CD4-positive, alpha-beta T cell (primary cell): Measurements from ENCODE around the gene ACAP1. TPM values are rescaled to one million over a fixed set of nuclear protein-coding genes. Genes with fewer than 3 reads are reported as not detected.
A peak's percentile ranks its signal among the peaks of the same experiment; 100 is the strongest.

Source experiments
- ATAC-seq: fragments of 200-7000 bp; cut with Tn5 transposase; one replicate; pipeline ENCODE4 v1.10.0; 2022; ENCODE audit warnings: mild to moderate bottlenecking; ENCODE audit not compliant: poor library complexity
- CTCF ChIA-PET: fragments of 350-600 bp; sonication (Branson Sonifier 250); formaldehyde crosslinking; loops from one replicate; lab custom pipeline; 2021; ENCODE audit warnings: antibody characterized with exemption, inconsistent platforms; lab: Charles Lee
- POLR2A ChIA-PET: fragments of 350-600 bp; sonication (Branson Sonifier 250); formaldehyde crosslinking; loops from one replicate; lab custom pipeline; 2021; ENCODE audit warnings: antibody characterized with exemption, inconsistent platforms; lab: Charles Lee
- DNase-seq, 14 experiments: peaks; one replicate each; pipeline ENCODE4 v3.0.0-alpha.2; 2013 to 2020; ENCODE audit warnings: mixed read lengths in 2 of 14
- H3K27ac ChIP-seq, 2 donors: one replicate each; pipeline versions ENCODE4 v1.5.1 to v1.7.0; 2013; ENCODE audit warnings: low read length in 2 of 2, low read depth in 1 of 2, mild to moderate bottlenecking in 1 of 2
- H3K27me3 ChIP-seq, 2 experiments: 1 replicate in 1 of 2; 2 replicates in 1 of 2; pipeline versions ENCODE4 v1.6.1 to v1.7.0; 2013; ENCODE audit warnings: low read length in 2 of 2, control low read depth in 1 of 2, mild to moderate bottlenecking in 1 of 2, moderate library complexity in 1 of 2; ENCODE audit not compliant: insufficient read depth in 2 of 2, control insufficient read depth in 1 of 2
- H3K36me3 ChIP-seq: one replicate; pipeline ENCODE4 v1.6.1; 2013; ENCODE audit warnings: low read length, control low read depth; ENCODE audit not compliant: insufficient read depth
- H3K4me1 ChIP-seq: one replicate; pipeline ENCODE4 v1.6.1; 2013; ENCODE audit warnings: low read length, control low read depth; ENCODE audit not compliant: insufficient read depth
- H3K4me3 ChIP-seq: one replicate; pipeline ENCODE4 v1.5.1; 2013; ENCODE audit warnings: mild to moderate bottlenecking, low read length, moderate library complexity
- H3K9me3 ChIP-seq, 2 experiments: 1 replicate in 1 of 2; 2 replicates in 1 of 2; pipeline versions ENCODE4 v1.6.1 to v1.7.0; 2013; ENCODE audit warnings: low read length in 2 of 2, mild to moderate bottlenecking in 2 of 2, control low read depth in 1 of 2, moderate library complexity in 1 of 2; ENCODE audit not compliant: control insufficient read depth in 1 of 2, insufficient read depth in 1 of 2
- H3K27ac Mint-ChIP-seq: one replicate; pipeline ENCODE4 v1.8.0; 2020; ENCODE audit warnings: mixed read lengths
- H3K27me3 Mint-ChIP-seq: one replicate; pipeline ENCODE4 v1.8.0; 2021; ENCODE audit warnings: mixed read lengths
- H3K36me3 Mint-ChIP-seq: one replicate; pipeline ENCODE4 v1.8.0; 2021; ENCODE audit warnings: low read depth, mixed read lengths
- H3K4me1 Mint-ChIP-seq: one replicate; pipeline ENCODE4 v1.8.0; 2021; ENCODE audit warnings: low read depth, mixed read lengths
- H3K4me3 Mint-ChIP-seq: one replicate; pipeline ENCODE4 v1.8.0; 2020; ENCODE audit warnings: mild to moderate bottlenecking, mixed read lengths
- H3K9me3 Mint-ChIP-seq: one replicate; pipeline ENCODE4 v1.8.0; 2020; ENCODE audit warnings: mixed read lengths
- CTCF ChIP-seq: fragments of 200-600 bp; IDR thresholded peaks from one replicate; pipeline ENCODE4 v1.8.0; 2022; ENCODE audit warnings: antibody characterized with exemption, mild to moderate bottlenecking
- intact Hi-C, 2 experiments: fragments of 100-400 bp; cut with DNase I in 1 of 2; cut with micrococcal nuclease in 1 of 2; formaldehyde crosslinking; loops; one replicate each; pipeline versions ENCODE4 v1.15.1 to v1.9.0; 2023 to 2025; cut with DNase I, micrococcal nuclease
- total RNA-seq, 174 experiments: library from RNA in 2 of 174; stranded (reverse) in 2 of 174; gene quantifications; one replicate each; pipeline ENCODE4 v1.2.3 and lab custom pipeline; 2021 to 2026

The ACAP1 gene
- total RNA-seq, 2 experiments from 2014 or later = 565 to 575 TPM

- Histone ChIP-seq H3K27ac (no peak within 1 kb of the TSS), H3K27me3 (peaks cover 14 to 17% of the 10 kb centered on the region in 2 experiments), H3K4me3 (peak within 1 kb of the TSS; percentile 54), H3K36me3 (no peaks in the 10 kb centered on the region), H3K9me3 (no peaks in the 10 kb centered on the region), H3K4me1 (peaks cover 32% of the 10 kb centered on the region)
- peaks cover 34% of the 10 kb centered on the region for H3K27me3 Mint-ChIP-seq
- CTCF ChIA-PET = no interaction called here
- peaks cover 19% of the 10 kb centered on the region for H3K4me1 Mint-ChIP-seq
- DNase-seq (peak; percentile 43 to 88 (median 62)), ATAC-seq (peak; percentile 67)
- H3K9me3 Mint-ChIP-seq = no peaks in the 10 kb centered on the region
- peak within 1 kb of the TSS; percentile 86 for H3K4me3 Mint-ChIP-seq
- intact Hi-C loops = loop anchor here in 1 of 2 experiments (5.0 kb wide), 1 partner anchor 247 kb away; no protein-coding TSS in a partner anchor
- POLR2A ChIA-PET = no interaction called here
- no peak for TF ChIP-seq CTCF
- no peaks in the 10 kb centered on the region for H3K36me3 Mint-ChIP-seq
- H3K27ac Mint-ChIP-seq = no peak within 1 kb of the TSS
Measured at GRCh38 chr17:7294614-7295153, 41.6 kb upstream of the ACAP1 start, which contains the start of gene YBX2. Gene YBX2 (minus strand): TSS chr17:7294639. CDS start chr17:7294500, 139 bp downstream.

DNA sequence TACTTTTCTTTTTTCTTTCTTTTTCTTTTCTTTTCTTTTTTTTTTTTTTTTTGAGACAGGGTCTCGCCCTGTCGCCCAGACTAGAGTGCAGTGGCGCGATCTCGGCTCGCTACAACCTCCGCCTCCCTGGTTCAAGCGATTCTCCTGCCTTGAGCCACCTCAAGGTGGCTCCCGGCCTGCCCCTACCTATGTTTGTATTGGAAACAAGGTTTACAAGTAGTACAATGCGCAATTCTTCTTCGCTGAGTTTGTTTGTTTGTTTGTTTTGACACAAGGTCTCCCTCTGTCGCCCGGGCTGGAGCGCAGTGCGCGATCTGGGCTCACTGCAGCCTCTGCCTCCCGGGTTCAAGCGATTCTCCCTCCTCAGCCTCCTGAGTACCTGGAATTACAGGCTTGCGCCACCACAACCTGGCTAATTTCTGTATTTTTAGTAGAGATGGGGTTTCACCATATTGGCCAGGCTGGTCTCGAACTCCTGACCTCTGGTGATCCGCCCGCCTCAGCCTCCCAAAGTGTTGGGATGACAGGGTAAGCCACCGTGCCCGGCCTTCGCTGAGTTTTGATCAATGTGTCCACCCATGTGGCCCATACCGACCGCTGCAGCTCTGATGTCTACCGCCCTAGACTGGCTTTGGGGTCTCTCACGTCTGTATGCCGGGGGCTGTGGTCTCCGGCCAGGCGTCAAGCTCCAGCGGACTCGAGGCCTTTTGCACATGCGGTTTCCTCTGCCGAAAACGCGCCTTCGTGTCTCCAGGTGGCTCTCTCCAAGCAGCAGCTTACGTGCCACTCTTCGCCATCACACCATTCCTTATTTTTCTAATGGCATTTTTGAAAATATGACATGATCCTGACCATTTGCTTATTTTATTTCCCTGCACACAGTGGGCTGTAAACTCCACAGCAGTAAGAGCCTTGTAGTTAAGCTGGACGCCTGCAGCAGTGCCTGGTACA lies 40.8 kb upstream of the ACAP1 start:
- intact Hi-C loops = loop anchor here (1.0 to 2.0 kb wide), 4 partner anchors 15 to 243 kb away; no protein-coding TSS in a partner anchor
- H3K9me3 ChIP-seq = no peaks in the 10 kb centered on the region
- Mint-ChIP-seq H3K4me3 (peak overlapping the region; percentile 86), H3K27me3 (peaks cover 31% of the 10 kb centered on the region), H3K27ac (no peak overlapping the region), H3K9me3 (no peaks in the 10 kb centered on the region), H3K4me1 (peaks cover 19% of the 10 kb centered on the region), H3K36me3 (no peaks in the 10 kb centered on the region)
- H3K27me3 ChIP-seq = peaks cover 14 to 17% of the 10 kb centered on the region in 2 experiments
- no peak overlapping the region for H3K27ac ChIP-seq
- H3K4me3 ChIP-seq = peak overlapping the region; percentile 54
- H3K4me1 ChIP-seq = peaks cover 32% of the 10 kb centered on the region
- ChIA-PET POLR2A (interaction anchor here (1.0 to 1.7 kb wide), 9 partner anchors 13 to 250 kb away, joined by 3 to 9 read pairs (median 4); partner anchors contain the start of genes ACAP1, GABARAP, GPS2 and SLC2A4), CTCF (interaction anchor here (0.5 to 1.9 kb wide), 33 partner anchors 7 to 385 kb away, joined by 3 to 31 read pairs (median 4); partner anchors contain the start of genes ACADVL, ACAP1, DLG4 and DVL2)
- H3K36me3 ChIP-seq = no peaks in the 10 kb centered on the region
- peak in 1 of 14 experiments; percentile 31 for DNase-seq
- no peak for TF ChIP-seq CTCF
- no peak for ATAC-seq

GRCh38 chr17:7296189-7296861 lies 40.0 kb upstream of the ACAP1 start:
- CTCF ChIA-PET = interaction anchor here (0.6 to 1.9 kb wide), 34 partner anchors 8 to 386 kb away, joined by 3 to 31 read pairs (median 4); partner anchors contain the start of genes ACADVL, ACAP1, DLG4 and DVL2
- TF ChIP-seq CTCF = peak; percentile 98
- POLR2A ChIA-PET = interaction anchor here (0.9 to 1.7 kb wide), 12 partner anchors 10 to 390 kb away, joined by 3 to 9 read pairs (median 4); partner anchors contain the start of genes ACAP1, GABARAP, GPS2 and SLC2A4
- intact Hi-C loops = loop anchor here (1.0 to 2.0 kb wide), 4 partner anchors 16 to 244 kb away; no protein-coding TSS in a partner anchor
- no peaks in the 10 kb centered on the region for H3K9me3 Mint-ChIP-seq
- Histone ChIP-seq H3K4me1 (peaks cover 32% of the 10 kb centered on the region), H3K4me3 (peak overlapping the region; percentile 10), H3K27me3 (peaks cover 14 to 17% of the 10 kb centered on the region in 2 experiments), H3K9me3 (no peaks in the 10 kb centered on the region), H3K27ac (no peak overlapping the region), H3K36me3 (no peaks in the 10 kb centered on the region)
- no peaks in the 10 kb centered on the region for H3K36me3 Mint-ChIP-seq
- H3K4me1 Mint-ChIP-seq = peaks cover 19% of the 10 kb centered on the region
- no peak overlapping the region for H3K27ac Mint-ChIP-seq
- peaks cover 31% of the 10 kb centered on the region for H3K27me3 Mint-ChIP-seq
- peak; percentile 29 to 87 (median 58) for DNase-seq
- H3K4me3 Mint-ChIP-seq = peak overlapping the region; percentile 67
- ATAC-seq = peak; percentile 9
